Raji (cell line): ENCODE results near the gene THAP10.

Experiments
- POLR2A ChIP-seq: IDR thresholded peaks from 2 replicates; pipeline ENCODE4 v1.6.1; 2011; ENCODE audit warnings: low read depth, low read length, control low read depth; ENCODE audit not compliant: insufficient read depth

THAP10 gene

DNA sequence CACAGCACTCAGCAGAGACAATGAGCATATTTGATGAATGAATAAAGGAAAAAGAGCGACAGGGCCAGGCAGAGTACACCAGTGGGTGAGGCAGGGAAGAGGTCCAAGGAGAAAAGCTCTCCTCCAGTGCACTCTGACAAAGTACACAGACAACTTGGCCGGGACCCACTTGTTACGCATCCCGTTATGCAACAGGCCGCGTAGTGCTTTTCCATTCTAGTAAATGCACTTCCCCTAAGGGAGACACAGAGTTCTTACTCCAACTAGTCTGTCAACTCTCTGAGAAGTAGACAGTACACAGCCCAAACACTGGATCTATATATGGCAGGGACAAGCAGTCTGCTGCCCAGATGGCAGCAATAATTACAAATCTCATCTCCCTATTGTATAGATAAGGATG is 56.8 kb downstream of the THAP10 start:
- TF ChIP-seq POLR2A: no peak

GRCh38 chr15:70834999-70835398 is 57.2 kb downstream of the THAP10 start:
- no peak for TF ChIP-seq POLR2A

GRCh38 chr15:70833861-70834765 is 58.1 kb downstream of the THAP10 start:
- no peak for TF ChIP-seq POLR2A

- no peak for TF ChIP-seq POLR2A
These were observed 58.8 kb downstream of the THAP10 start for GRCh38 chr15:70833422-70833821.

DNA sequence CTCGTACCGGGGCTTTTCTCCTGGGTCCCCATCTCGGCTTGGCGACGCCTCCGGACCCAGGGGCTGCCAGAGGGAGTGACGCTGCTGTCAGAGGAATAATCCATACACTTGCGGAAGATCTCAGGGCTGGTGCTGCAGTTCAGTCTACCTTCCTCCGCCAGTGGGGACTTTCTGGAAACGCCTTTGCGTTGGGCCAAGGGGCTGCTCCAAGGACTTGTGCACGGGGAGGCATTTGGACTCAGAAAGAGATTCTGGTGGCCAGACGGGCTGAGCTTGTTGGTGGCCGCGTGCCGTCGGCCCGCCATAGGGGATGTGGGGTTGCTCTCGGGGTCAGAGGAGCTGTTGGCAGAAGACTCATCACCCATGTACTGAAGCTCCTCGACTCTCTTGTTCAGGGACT is 60.1 kb downstream of the THAP10 start:
- TF ChIP-seq POLR2A: no peak
